Epithelial cell of proximal tubule (primary cell): ENCODE results near the gene CCDC146. TPM values are rescaled to one million over a fixed set of nuclear protein-coding genes. Genes with fewer than 3 reads are reported as not detected.
"Not testable (repeated sequence)": the region's sequence is repeated elsewhere in the genome, so short reads cannot be mapped to it uniquely, and the experiment has no call there.

ENCODE experiments used
- DNase-seq: peaks from one replicate; pipeline ENCODE4 v3.0.0-alpha.2; 2011; ENCODE audit warnings: low read depth
- H3K4me3 ChIP-seq: 2 replicates; pipeline ENCODE4 v1.5.1; 2011; ENCODE audit warnings: low read depth, mild to moderate bottlenecking, low read length
- total RNA-seq: library from RNA; depleted of rRNA; stranded (reverse); fragments of >200 nt; gene quantifications from 2 replicates; pipeline ENCODE4 v1.2.3, GENCODE V29; 2015
- TF ChIP-seq, protein P1 (sequence below): conservative IDR thresholded peaks from 2 replicates; pipeline ENCODE4 v1.5.1; 2012; ENCODE audit warnings: low read depth, mild to moderate bottlenecking, low read length

CCDC146 gene
- total RNA-seq, 1 donor from 2014 or later: 5.2 TPM

DNA sequence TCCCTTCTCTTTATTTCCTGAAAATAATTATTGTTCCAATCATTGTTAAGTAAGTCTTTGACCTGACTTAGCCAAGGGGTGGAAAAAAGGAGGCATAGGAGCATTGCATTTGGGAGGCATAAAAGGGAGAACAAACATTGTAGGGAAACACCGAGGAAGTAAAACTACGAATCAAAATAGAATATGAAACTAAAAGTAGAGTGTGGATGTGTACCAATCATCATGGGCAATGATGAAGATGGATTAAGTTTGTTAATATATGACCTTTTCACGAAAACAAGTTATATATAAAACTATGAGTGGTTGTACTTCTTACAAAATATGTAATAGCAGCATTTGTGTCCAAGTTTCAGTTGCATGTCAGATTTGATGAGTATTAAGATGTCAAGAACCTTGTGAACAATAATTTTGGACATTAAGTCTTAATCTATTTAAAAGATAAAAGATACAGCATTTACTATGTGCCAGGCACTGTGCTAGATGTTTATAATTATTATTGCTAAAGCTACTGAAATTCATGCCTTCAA is 52.9 kb downstream of the CCDC146 start:
- H3K4me3 ChIP-seq, DNase-seq: not testable (repeated sequence)

DNA sequence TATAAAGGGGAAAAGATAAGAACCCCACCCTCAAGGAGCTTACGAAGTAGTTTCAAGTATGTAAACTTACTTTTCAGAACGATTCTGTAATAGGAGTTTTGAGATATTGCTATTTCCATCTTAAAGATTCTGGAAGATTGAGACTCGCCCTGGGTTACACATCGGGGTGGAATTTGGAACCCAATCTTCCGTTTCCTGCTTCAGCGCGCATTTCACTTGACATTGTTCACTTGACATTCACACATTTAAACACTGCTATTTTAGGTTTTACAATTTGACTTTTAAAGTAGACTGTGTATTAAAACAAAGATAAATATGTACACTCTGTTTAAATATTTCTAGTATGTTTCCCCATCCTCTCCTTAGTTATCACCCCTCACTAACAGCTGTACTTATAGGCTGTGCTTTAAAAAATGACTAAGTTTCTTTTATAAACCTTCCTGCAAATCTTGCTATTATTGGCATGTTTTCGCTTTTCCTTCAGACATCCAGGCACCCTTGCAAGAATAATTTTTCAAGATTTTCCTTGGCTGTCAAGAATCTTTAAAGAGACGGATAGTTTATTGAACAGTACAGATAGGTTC is 55.0 kb downstream of the CCDC146 start:
- not testable (repeated sequence) for H3K4me3 ChIP-seq, DNase-seq

DNA sequence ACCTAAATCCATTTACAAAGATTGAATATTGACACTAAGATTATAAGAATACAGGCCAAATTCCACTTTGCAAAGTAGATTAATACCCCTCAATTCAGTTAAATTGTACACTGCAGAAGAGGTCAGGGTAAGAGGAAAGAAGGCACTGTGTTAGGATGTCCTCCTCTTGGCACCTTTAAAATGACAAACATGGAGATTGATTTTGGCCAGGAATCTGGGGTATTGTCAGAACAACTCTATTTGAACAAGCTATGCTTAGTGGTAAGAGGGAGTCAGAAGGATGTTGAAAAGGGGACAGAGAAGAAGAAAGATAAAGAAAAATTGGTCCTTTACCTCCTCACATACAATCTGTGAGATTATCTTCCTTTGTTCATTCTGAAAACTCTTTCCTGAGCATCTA is 55.6 kb downstream of the CCDC146 start:
- DNase-seq, H3K4me3 ChIP-seq: not testable (repeated sequence)

DNA sequence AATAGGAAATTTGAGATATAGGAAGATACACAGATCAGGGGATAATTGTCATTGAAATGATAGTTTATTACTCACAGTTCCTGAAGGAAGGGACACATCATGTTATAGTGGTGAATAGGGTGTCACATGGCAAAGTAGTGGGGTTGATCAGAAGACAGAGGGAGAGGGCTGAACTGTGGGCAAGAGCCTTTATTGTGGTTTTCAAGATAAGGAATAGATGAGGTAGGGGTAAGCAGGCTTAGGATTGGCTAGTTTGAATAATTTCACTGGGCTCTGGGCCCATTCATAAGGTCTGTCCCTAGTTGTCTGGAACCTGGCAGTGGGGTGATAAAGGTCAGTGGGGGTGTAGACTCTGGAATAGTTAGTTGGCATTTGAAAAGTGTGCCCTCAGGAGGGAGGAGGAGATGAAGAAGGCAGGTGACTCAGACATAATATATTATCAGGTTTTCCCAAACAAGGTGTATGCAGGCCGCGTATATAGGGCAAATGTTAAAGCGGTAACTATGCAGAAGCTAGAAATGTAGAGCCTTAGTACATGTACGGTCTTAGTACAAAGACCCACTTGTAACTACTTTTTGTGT is 58.7 kb downstream of the CCDC146 start:
- TF ChIP-seq, protein P1, sequence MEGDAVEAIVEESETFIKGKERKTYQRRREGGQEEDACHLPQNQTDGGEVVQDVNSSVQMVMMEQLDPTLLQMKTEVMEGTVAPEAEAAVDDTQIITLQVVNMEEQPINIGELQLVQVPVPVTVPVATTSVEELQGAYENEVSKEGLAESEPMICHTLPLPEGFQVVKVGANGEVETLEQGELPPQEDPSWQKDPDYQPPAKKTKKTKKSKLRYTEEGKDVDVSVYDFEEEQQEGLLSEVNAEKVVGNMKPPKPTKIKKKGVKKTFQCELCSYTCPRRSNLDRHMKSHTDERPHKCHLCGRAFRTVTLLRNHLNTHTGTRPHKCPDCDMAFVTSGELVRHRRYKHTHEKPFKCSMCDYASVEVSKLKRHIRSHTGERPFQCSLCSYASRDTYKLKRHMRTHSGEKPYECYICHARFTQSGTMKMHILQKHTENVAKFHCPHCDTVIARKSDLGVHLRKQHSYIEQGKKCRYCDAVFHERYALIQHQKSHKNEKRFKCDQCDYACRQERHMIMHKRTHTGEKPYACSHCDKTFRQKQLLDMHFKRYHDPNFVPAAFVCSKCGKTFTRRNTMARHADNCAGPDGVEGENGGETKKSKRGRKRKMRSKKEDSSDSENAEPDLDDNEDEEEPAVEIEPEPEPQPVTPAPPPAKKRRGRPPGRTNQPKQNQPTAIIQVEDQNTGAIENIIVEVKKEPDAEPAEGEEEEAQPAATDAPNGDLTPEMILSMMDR: no peak
- H3K4me3 ChIP-seq: no peak overlapping the region
- no peak for DNase-seq

DNA sequence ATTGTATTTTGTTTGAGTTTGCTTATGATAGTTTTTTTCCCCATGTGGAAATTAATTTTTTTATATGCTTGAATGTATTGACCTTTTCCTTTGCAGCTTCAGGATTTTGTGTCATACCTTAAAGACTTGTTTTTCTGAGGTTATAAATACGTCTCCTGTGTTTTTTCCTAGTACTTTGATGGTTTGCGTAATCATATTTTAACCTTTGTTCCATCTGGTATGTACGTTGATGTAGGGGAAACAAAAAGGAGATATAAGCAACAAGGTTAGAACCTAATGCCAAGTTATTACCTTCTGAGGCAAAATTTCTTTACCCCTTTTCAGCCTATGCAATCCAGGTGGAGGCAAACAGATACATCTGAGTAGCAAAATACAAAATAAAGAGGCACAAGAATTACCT is 59.3 kb downstream of the CCDC146 start:
- H3K4me3 ChIP-seq: no peak overlapping the region
- TF ChIP-seq, protein P1: no peak
- no peak for DNase-seq

DNA sequence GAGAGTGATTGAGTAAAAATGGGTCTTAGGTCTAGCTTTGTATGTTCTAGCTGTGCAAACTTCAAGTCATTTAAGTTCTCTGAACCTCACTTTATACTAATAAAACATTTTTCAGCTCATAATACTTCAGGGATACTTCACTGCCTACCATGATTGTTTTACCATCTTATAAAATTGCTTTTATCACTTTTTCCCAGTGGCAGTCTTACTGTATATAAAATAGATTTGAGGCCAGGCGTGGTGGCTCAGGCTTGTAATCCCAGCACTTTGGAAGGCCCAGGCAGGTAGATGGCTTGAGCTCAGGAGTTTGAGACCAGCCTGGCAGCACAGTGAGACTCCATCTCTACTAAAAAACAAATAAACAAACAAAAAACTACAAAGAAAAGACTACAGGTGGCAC is 59.8 kb downstream of the CCDC146 start:
- TF ChIP-seq, protein P1: no peak
- DNase-seq: no peak
- no peak overlapping the region for H3K4me3 ChIP-seq

DNA sequence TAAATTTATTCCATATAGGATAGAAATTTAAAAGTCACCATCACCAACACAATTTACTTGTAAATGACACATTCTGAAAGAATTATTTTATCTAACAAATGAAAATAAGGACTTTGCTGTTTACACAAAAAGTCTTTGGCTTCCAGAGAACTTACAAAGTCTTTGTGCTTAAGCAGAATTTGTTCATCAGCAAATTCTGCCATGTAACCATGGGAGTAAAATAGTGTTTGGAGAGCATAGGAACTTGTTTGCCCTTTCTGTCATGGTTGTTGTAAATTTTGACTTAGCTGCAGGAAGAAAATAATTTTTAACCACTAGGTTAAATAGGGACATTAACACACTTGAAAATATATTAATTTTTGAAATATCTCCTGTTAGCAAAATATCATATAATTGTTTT is 62.0 kb downstream of the CCDC146 start:
- no peak for DNase-seq
- TF ChIP-seq, protein P1: no peak
- no peak overlapping the region for H3K4me3 ChIP-seq

DNA sequence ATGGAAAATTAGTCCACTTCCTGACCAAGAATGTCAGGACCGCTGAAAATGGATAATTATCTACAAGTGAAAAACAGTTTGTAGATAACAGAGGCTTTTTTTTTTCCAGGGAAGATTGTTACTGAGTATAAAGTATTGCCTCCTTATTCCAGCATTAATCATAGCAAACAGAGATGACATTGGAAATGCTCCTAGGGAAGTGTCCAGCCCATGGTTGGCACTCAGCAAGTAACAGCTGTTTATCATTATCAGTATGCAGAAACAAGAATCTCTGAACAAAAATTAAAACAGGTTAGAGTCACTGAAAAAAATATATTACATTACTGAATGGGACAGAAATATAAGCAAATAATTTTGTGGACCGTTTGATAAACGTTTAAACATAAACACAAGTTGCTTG is 62.6 kb downstream of the CCDC146 start:
- H3K4me3 ChIP-seq: no peak overlapping the region
- TF ChIP-seq, protein P1: no peak
- no peak for DNase-seq
